ENCODE measurements around the gene MON1A.

- TF ChIP-seq POLR2AphosphoS5 (IDR thresholded peaks at IDR 0.05; ENCODE audit: low read depth, low read length) (no peak), POLR2A (IDR thresholded peaks at IDR 0.05; ENCODE audit: low read depth, low read length) (no peak)
Observed at GRCh38 chr3:49972656-49973055, 43.0 kb upstream of the MON1A start.
